Activated CD4-positive, CD25-positive, alpha-beta regulatory T cell treated with anti-CD3 and anti-CD28 coated beads, Interleukin-2, amount 50 U/mL, for 16 hours (primary cell): ENCODE data around the gene REXO1.
"Not testable (repeated sequence)": the region's sequence is repeated elsewhere in the genome, so short reads cannot be mapped to it uniquely, and the experiment has no call there.

ENCODE experiments used
- DNase-seq: peaks from one replicate; pipeline ENCODE4 v3.0.0-alpha.2; 2020; ENCODE audit warnings: low read depth, low spot score

Gene REXO1

GRCh38 chr19:1876496-1877279 lies 28.4 kb upstream of the REXO1 start:
- DNase-seq, result not testable (repeated sequence)

- DNase-seq, result peak; percentile 76
Measured at GRCh38 chr19:1875646-1876495, 27.6 kb upstream of the REXO1 start.

GRCh38 chr19:1875265-1875645 lies 27.0 kb upstream of the REXO1 start:
- not testable (repeated sequence) for DNase-seq

- no peak for DNase-seq
Measured at GRCh38 chr19:1874554-1875185, 26.4 kb upstream of the REXO1 start.

- no peak for DNase-seq
Measured at GRCh38 chr19:1873524-1874473, 25.5 kb upstream of the REXO1 start.

DNA sequence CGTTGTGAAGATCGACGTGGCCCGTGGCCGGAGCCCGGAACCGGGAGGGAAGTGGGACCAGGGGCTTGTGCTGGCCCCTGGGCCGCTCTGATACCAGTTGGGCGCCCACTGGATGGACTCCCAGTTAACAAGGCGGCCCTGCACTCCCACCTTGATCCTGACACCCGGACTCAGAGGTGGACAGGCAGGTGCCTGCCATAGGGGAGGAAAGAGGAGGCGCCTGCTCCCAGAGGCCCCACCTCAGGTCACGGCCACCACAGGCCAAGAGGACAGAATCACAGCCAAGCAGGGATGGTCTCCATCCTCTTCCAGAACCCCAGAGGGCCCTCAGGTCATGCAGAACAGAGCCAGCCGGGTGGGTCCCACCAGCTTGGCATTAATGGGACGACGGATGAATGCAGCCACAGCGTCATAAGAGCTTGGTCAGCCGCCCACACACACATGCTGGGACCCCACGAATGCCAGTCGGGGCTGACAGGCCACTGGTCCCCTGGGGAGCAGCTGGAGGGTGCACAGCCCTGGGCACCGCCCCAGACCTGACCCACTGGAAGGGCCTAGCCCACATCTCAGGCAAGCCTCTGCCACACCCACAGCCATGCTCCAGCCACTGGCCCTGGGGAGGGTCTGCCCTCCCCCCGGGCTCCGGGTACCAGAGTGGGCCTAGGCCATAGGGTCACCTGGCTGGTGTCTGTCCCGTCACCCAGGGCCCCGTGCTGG lies 24.7 kb upstream of the REXO1 start:
- DNase-seq, result no peak

DNA sequence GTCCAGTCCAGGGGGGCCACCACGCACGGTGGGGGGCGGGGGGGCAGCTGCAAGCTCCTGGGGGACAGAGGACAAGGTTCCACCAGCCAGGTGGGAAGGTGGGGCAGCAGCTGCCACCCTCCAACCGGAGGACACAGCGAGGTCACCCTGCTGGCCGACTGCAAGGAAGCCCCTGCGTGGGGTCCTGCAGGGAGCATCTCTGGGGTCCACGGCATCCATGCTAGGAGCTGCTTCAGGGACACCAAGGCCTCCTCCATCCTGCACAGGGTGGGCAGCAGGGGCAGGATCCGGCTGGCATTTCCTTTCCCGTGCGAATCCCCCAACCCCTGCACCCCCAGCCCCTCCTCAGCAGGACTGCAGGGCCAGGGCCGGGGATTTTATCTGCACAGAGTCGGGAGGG lies 23.3 kb upstream of the REXO1 start:
- no peak for DNase-seq

DNA sequence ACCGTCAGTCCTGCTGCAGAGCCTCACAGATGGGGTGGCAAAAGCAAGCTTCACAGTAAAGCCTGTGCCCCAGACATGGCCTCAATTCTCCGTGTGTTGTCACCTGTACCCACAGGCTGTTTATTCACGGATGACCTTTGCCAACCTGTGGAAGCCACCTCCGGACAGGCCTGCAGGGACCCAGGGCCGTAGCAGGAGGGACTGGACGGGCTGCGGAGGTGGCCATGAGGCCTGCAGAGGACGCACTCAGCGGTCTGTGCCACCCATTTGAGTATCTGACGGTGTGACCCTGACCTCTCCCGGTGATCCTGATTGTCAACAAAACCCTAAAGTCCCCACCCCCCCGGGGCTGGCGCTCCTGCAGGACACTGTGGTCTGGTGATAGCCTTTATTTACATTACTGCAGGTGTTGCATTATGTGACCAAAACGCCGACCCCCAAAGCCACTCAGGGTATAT lies 22.9 kb upstream of the REXO1 start:
- no peak for DNase-seq

DNA sequence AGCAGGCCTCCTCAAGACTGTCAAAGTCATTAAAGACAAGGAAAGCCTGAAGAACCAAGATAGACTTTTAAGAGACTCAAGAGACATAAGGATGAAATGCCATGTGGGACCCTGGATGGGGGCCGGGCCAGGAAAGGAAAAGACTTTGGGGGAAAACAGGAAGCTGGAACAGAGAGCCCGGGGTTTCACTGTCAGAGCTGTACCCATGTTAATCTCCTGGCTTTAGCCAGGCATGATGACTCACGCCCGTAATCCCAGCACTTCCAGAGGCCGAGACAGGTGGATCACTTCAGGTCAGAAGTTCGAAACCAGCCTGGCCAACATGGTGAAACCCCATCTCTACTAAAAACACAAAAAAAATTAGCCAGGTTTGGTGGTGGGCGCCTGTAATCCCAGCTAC lies 20.7 kb upstream of the REXO1 start:
- DNase-seq, result no peak

GRCh38 chr19:1867349-1867724 lies 19.1 kb upstream of the REXO1 start:
- DNase-seq, result no peak

DNA sequence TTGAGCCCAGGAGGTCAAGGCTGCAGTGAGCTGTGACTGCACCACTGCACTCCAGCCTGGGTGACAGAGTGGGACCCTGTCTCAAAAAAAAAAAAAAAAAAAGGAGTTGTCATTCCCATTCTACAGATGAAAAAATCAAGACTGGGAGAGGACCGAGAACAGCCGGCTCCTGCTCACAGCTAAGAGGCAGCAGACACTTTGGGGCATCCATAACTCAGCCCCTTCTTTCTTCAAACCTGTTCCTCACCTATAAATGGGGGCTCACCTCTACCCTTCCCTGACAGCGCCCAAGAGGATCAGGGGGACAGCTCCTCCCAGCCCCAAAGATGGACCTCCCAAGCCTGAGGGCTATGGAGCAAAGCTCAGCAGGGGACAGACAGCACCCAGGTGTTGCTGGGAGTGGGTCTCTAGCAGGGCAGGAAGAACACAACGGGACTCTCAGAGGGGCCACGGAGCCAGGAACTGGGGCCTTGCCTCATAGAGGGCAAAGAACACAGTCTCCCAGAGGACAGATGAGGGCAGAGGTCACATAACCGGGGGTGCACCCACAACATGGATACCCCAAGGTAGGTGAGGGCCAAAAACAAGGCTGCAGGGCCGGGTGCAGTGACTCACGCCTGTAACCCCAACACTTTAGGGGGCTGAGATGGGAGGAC lies 18.5 kb upstream of the REXO1 start:
- DNase-seq, result no peak

GRCh38 chr19:1865172-1866010 lies 17.1 kb upstream of the REXO1 start:
- DNase-seq, result no peak

DNA sequence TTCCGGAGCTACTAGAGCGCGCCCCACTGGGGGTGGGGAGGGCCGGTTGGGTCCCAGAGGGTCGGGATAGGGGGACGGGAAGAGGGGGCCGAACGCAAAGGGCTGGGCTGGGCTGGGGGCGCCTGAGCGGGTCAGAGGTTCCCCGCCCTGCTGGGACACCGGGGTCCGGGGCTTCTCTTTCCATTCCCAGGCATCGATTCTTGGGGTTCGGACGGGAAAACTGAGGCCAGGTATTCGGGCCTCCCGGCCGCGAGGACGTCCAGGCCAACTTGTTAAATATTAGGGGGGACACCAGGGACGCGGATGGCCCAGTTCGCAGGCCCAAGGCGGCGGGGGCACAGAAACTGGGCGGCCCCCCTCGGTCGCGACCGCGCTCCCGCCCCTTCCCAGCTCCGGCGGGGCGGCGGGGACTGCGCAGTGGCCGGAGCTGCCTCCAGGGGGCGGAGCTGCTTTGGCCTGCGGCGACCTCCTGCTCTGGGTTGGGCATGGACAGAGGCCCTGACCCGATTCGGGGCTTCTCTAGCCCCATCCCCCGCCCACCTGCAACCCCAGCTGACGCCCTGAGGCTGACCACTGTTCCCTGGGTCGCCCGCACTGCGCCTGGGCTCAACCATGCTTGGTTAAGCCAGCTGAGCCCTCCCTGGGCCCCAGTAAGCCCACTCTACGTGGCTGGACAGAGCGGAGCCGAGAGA lies 16.3 kb upstream of the REXO1 start:
- DNase-seq, result no peak

GRCh38 chr19:1863638-1864479 lies 15.6 kb upstream of the REXO1 start:
- peak; percentile 87 for DNase-seq

DNA sequence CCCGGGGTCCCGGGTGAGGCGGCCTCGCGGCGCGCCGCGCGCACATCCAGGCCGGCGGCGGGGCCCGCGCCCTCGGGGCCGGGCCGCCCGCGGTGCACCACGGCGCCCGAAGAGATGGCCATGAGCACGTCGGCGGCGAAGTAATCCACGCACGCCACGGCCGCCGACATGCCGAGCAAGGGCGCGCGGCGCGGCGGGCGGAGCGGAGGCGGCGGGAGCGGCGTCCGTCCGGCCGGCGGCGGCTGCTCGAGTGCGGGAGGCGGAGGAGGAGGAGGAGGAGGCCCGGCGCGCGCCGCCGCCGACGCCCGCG lies 15.0 kb upstream of the REXO1 start, which contains the start of gene KLF16:
Gene KLF16 (minus strand): TSS at position 252 of the 310 bp plus-strand sequence. CDS start 82 bp downstream, at position 170.
- no peak for DNase-seq

- peak; percentile 26 for DNase-seq
Measured at GRCh38 chr19:1862424-1863327, 14.4 kb upstream of the REXO1 start.

- DNase-seq, result no peak
Measured at GRCh38 chr19:1862068-1862423, 13.8 kb upstream of the REXO1 start.
